ENCODE results near the gene ZNF175. TPM values are rescaled to one million over a fixed set of nuclear protein-coding genes. Genes with fewer than 3 reads are reported as not detected.
A peak's percentile ranks its signal among the peaks of the same experiment; 100 is the strongest.

ZNF175 gene
- 10.4 TPM for polyA plus RNA-seq
- long read RNA-seq, donor 1, full-length matches to known transcripts: 1 of 1 reads
- long read RNA-seq, donor 1, partial matches to known transcripts: 0 of 1 reads
- long read RNA-seq, donor 1, other reads (novel, unspliced or antisense): 0 of 1 reads
- long read RNA-seq, donor 2, full-length matches to known transcripts: 2 of 2 reads
- long read RNA-seq, donor 2, partial matches to known transcripts: 0 of 2 reads
- long read RNA-seq, donor 2, other reads (novel, unspliced or antisense): 0 of 2 reads
- long read RNA-seq, donor 3, full-length matches to known transcripts: 1 of 1 reads
- long read RNA-seq, donor 3, partial matches to known transcripts: 0 of 1 reads
- long read RNA-seq, donor 3, other reads (novel, unspliced or antisense): 0 of 1 reads
- long read RNA-seq, donor 4: 0 reads
- long read RNA-seq, donor 5, partial matches to known transcripts: 0 of 1 reads
- long read RNA-seq, donor 5, other reads (novel, unspliced or antisense): 0 of 1 reads
- long read RNA-seq, donor 6, partial matches to known transcripts: 0 of 1 reads
- long read RNA-seq, donor 6, other reads (novel, unspliced or antisense): 0 of 1 reads
- long read RNA-seq, donor 7, partial matches to known transcripts: 0 of 1 reads
- long read RNA-seq, donor 7, other reads (novel, unspliced or antisense): 0 of 1 reads
- long read RNA-seq, donor 8, partial matches to known transcripts: 0 of 1 reads
- long read RNA-seq, donor 8, other reads (novel, unspliced or antisense): 0 of 1 reads
- long read RNA-seq, donor 9, full-length matches to known transcripts: 2 of 2 reads
- long read RNA-seq, donor 9, partial matches to known transcripts: 0 of 2 reads
- long read RNA-seq, donor 9, other reads (novel, unspliced or antisense): 0 of 2 reads
- long read RNA-seq, donor 10, full-length matches to known transcripts: 2 of 2 reads
- long read RNA-seq, donor 10, partial matches to known transcripts: 0 of 2 reads
- long read RNA-seq, donor 10, other reads (novel, unspliced or antisense): 0 of 2 reads
- long read RNA-seq, donor 11: 0 reads

- Histone ChIP-seq H3K27me3 (ENCODE audit: control insufficient read depth, insufficient read depth, low read length) (peaks cover 3% of the 10 kb centered on the region), H3K27ac (ENCODE audit: low read length) (no peak within 1 kb of the TSS)
- no CpG with 5 or more reads among the region's 30 CpGs for WGBS (ENCODE audit: insufficient coverage, low lambda C conversion rate)
Observed at GRCh38 chr19:51570962-51571575, at the start of gene ZNF175. Gene ZNF175, plus strand, starts transcription at chr19:51571283. Its CDS starts 2,047 bp downstream, at chr19:51573330.

GRCh38 chr19:51521357-51521756, 49.7 kb upstream of the ZNF175 start:
- Histone ChIP-seq H3K27me3 (ENCODE audit: control insufficient read depth, insufficient read depth, low read length) (no peaks in the 10 kb centered on the region), H3K36me3 (ENCODE audit: control insufficient read depth, insufficient read depth, low read length) (no peaks in the 10 kb centered on the region), H3K4me3 (ENCODE audit: low read length) (no peak overlapping the region), H3K4me1 (ENCODE audit: control insufficient read depth, insufficient read depth, low read length) (no peaks in the 10 kb centered on the region), H3K9me3 (ENCODE audit: control insufficient read depth, low read depth, low read length) (peaks cover 3% of the 10 kb centered on the region), H3K27ac (ENCODE audit: low read length) (no peak overlapping the region)
- no peak for DNase-seq
- no CpG with 5 or more reads among the region's 2 CpGs for WGBS (ENCODE audit: insufficient coverage, low lambda C conversion rate)

More at GRCh38 chr19:51570962-51571575, at the start of gene ZNF175:
- Histone ChIP-seq H3K4me1 (ENCODE audit: control insufficient read depth, insufficient read depth, low read length) (peaks cover 7% of the 10 kb centered on the region), H3K36me3 (ENCODE audit: control insufficient read depth, insufficient read depth, low read length) (peaks cover 6% of the 10 kb centered on the region), H3K9me3 (ENCODE audit: control insufficient read depth, low read depth, low read length) (no peaks in the 10 kb centered on the region), H3K4me3 (ENCODE audit: low read length) (peak within 1 kb of the TSS; percentile 58)
- peak; percentile 96 to 99 for DNase-seq

DNA sequence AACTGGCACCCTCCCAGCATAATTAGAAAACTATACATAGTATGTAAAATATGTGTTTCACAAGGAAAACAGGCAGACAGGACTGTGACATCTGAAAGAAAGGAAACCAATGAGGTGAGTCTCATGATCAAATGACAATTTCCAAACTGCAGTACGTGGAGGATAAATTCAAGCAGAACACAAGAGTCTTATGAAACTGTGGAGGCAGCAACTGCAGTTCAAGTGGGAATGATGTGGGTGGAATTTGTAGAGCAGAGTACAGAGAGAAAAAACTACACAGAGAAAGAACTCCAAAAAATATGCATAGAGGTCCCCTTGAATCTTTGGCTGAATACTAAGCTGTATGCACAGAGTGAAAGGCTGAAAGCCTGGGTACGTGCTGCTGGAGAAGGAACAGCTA, 49.3 kb upstream of the ZNF175 start:
- peaks cover 3% of the 10 kb centered on the region for H3K9me3 ChIP-seq (ENCODE audit: control insufficient read depth, low read depth, low read length)
- H3K4me3 ChIP-seq (ENCODE audit: low read length): no peak overlapping the region
- 71% methylated on average over 1 of the region's 2 CpGs for WGBS (ENCODE audit: insufficient coverage, low lambda C conversion rate)
- no peak for DNase-seq
- H3K27ac ChIP-seq (ENCODE audit: low read length): no peak overlapping the region
- no peaks in the 10 kb centered on the region for H3K36me3 ChIP-seq (ENCODE audit: control insufficient read depth, insufficient read depth, low read length)
- no peaks in the 10 kb centered on the region for H3K27me3 ChIP-seq (ENCODE audit: control insufficient read depth, insufficient read depth, low read length)
- no peaks in the 10 kb centered on the region for H3K4me1 ChIP-seq (ENCODE audit: control insufficient read depth, insufficient read depth, low read length)

GRCh38 chr19:51524666-51525264, 46.3 kb upstream of the ZNF175 start:
- Histone ChIP-seq H3K4me3 (ENCODE audit: low read length) (no peak overlapping the region), H3K36me3 (ENCODE audit: control insufficient read depth, insufficient read depth, low read length) (no peaks in the 10 kb centered on the region), H3K27ac (ENCODE audit: low read length) (no peak overlapping the region), H3K4me1 (ENCODE audit: control insufficient read depth, insufficient read depth, low read length) (no peaks in the 10 kb centered on the region), H3K9me3 (ENCODE audit: control insufficient read depth, low read depth, low read length) (no peaks in the 10 kb centered on the region), H3K27me3 (ENCODE audit: control insufficient read depth, insufficient read depth, low read length) (peaks cover 3% of the 10 kb centered on the region)
- 90% methylated on average over 2 of the region's 8 CpGs for WGBS (ENCODE audit: insufficient coverage, low lambda C conversion rate)
- DNase-seq: no peak

- H3K4me3 ChIP-seq (ENCODE audit: low read length): no peak overlapping the region
- whole genome bisulfite sequencing (ENCODE audit: insufficient coverage, low lambda C conversion rate): no CpG with 5 or more reads among the region's 4 CpGs
- DNase-seq: no peak
- H3K9me3 ChIP-seq (ENCODE audit: control insufficient read depth, low read depth, low read length): no peaks in the 10 kb centered on the region
- H3K36me3 ChIP-seq (ENCODE audit: control insufficient read depth, insufficient read depth, low read length): no peaks in the 10 kb centered on the region
- peaks cover 3% of the 10 kb centered on the region for H3K27me3 ChIP-seq (ENCODE audit: control insufficient read depth, insufficient read depth, low read length)
- no peaks in the 10 kb centered on the region for H3K4me1 ChIP-seq (ENCODE audit: control insufficient read depth, insufficient read depth, low read length)
- H3K27ac ChIP-seq (ENCODE audit: low read length): no peak overlapping the region
Observed at GRCh38 chr19:51525651-51526050, 45.4 kb upstream of the ZNF175 start.

- WGBS (ENCODE audit: insufficient coverage, low lambda C conversion rate): no CpG with 5 or more reads among the region's 2 CpGs
- DNase-seq: no peak
- H3K27me3 ChIP-seq (ENCODE audit: control insufficient read depth, insufficient read depth, low read length): peaks cover 16% of the 10 kb centered on the region
- H3K36me3 ChIP-seq (ENCODE audit: control insufficient read depth, insufficient read depth, low read length): no peaks in the 10 kb centered on the region
- no peaks in the 10 kb centered on the region for H3K4me1 ChIP-seq (ENCODE audit: control insufficient read depth, insufficient read depth, low read length)
- H3K4me3 ChIP-seq (ENCODE audit: low read length): no peak overlapping the region
- no peak overlapping the region for H3K27ac ChIP-seq (ENCODE audit: low read length)
- H3K9me3 ChIP-seq (ENCODE audit: control insufficient read depth, low read depth, low read length): no peaks in the 10 kb centered on the region
Observed at GRCh38 chr19:51529301-51529700, 41.8 kb upstream of the ZNF175 start.

GRCh38 chr19:51530616-51531015, 40.5 kb upstream of the ZNF175 start:
- Histone ChIP-seq H3K4me1 (ENCODE audit: control insufficient read depth, insufficient read depth, low read length) (no peaks in the 10 kb centered on the region), H3K27me3 (ENCODE audit: control insufficient read depth, insufficient read depth, low read length) (peaks cover 16% of the 10 kb centered on the region), H3K36me3 (ENCODE audit: control insufficient read depth, insufficient read depth, low read length) (no peaks in the 10 kb centered on the region), H3K9me3 (ENCODE audit: control insufficient read depth, low read depth, low read length) (no peaks in the 10 kb centered on the region), H3K27ac (ENCODE audit: low read length) (no peak overlapping the region), H3K4me3 (ENCODE audit: low read length) (no peak overlapping the region)
- DNase-seq: no peak
- WGBS (ENCODE audit: insufficient coverage, low lambda C conversion rate): no CpG with 5 or more reads among the region's 8 CpGs

GRCh38 chr19:51531349-51532315, 39.5 kb upstream of the ZNF175 start, which contains the start of gene SIGLEC6:
Gene SIGLEC6, minus strand, starts transcription at chr19:51531670. Its CDS starts 22 bp downstream, at chr19:51531648.
- Histone ChIP-seq H3K4me3 (ENCODE audit: low read length) (no peak within 1 kb of the TSS), H3K9me3 (ENCODE audit: control insufficient read depth, low read depth, low read length) (no peaks in the 10 kb centered on the region), H3K27ac (ENCODE audit: low read length) (no peak within 1 kb of the TSS), H3K36me3 (ENCODE audit: control insufficient read depth, insufficient read depth, low read length) (no peaks in the 10 kb centered on the region), H3K27me3 (ENCODE audit: control insufficient read depth, insufficient read depth, low read length) (peaks cover 16% of the 10 kb centered on the region), H3K4me1 (ENCODE audit: control insufficient read depth, insufficient read depth, low read length) (no peaks in the 10 kb centered on the region)
- no CpG with 5 or more reads among the region's 25 CpGs for WGBS (ENCODE audit: insufficient coverage, low lambda C conversion rate)
- no peak for DNase-seq

DNA sequence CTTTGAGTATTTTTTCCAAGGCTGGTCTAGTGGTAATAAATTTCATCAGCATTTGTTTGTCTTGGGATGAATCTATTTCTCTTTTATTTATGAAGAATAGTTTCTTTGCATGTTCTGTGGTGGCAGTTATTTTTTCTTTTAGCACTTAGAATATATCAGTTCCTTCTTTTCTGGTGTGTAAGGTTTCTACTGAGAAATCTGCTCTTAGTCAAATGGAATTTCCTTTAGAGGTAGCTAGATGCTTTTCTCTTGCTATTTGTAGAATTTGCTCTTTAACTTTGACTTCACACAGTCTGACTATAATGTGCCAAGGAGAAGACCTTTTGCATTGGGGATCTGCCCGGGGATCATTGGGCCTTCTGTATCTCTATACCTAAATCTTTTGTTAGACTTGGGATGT, 35.5 kb upstream of the ZNF175 start:
- H3K9me3 ChIP-seq (ENCODE audit: control insufficient read depth, low read depth, low read length): no peaks in the 10 kb centered on the region
- DNase-seq: no peak
- no CpG with 5 or more reads among the region's 1 CpG for WGBS (ENCODE audit: insufficient coverage, low lambda C conversion rate)
- H3K36me3 ChIP-seq (ENCODE audit: control insufficient read depth, insufficient read depth, low read length): no peaks in the 10 kb centered on the region
- no peak overlapping the region for H3K4me3 ChIP-seq (ENCODE audit: low read length)
- H3K27me3 ChIP-seq (ENCODE audit: control insufficient read depth, insufficient read depth, low read length): peaks cover 16% of the 10 kb centered on the region
- no peaks in the 10 kb centered on the region for H3K4me1 ChIP-seq (ENCODE audit: control insufficient read depth, insufficient read depth, low read length)
- H3K27ac ChIP-seq (ENCODE audit: low read length): no peak overlapping the region
